HepG2 (cell line): ENCODE data around the gene TSC22D4. TPM values are rescaled to one million over a fixed set of nuclear protein-coding genes. Genes with fewer than 3 reads are reported as not detected.

Source experiments
- ARID2 ChIP-seq: sonication (generic); formaldehyde crosslinking; IDR thresholded peaks from 2 replicates; pipeline ENCODE4 v1.8.1; 2022; ENCODE audit warnings: mild to moderate bottlenecking, missing genetic modification reagents, borderline replicate concordance
- FUBP1 ChIP-seq: sonication (generic); formaldehyde crosslinking; IDR thresholded peaks from 2 replicates; pipeline ENCODE4 v1.5.1; 2020; ENCODE audit warnings: missing genetic modification reagents, mild to moderate bottlenecking, borderline replicate concordance
- GATA4 ChIP-seq: sonication (generic); IDR thresholded peaks from 2 replicates; pipeline ENCODE4 v1.6.1; 2016; ENCODE audit warnings: antibody characterized with exemption, low read depth, borderline replicate concordance
- KDM6A ChIP-seq: IDR thresholded peaks from 2 replicates; pipeline ENCODE4 v1.6.1; 2016; ENCODE audit warnings: low read depth
- MED8 ChIP-seq: sonication (generic); formaldehyde crosslinking; IDR thresholded peaks from 2 replicates; pipeline ENCODE4 v1.8.1; 2023; ENCODE audit warnings: mild to moderate bottlenecking, missing genetic modification reagents; ENCODE audit not compliant: insufficient replicate concordance
- NCOA5 ChIP-seq: sonication (generic); formaldehyde crosslinking; IDR thresholded peaks from 2 replicates; pipeline ENCODE4 v1.4.0; 2020; ENCODE audit warnings: missing genetic modification reagents
- PITX1 ChIP-seq: sonication (generic); formaldehyde crosslinking; IDR thresholded peaks from 2 replicates; pipeline ENCODE4 v1.5.1; 2020; ENCODE audit warnings: mild to moderate bottlenecking, missing genetic modification reagents
- PRDM10 ChIP-seq: sonication (generic); formaldehyde crosslinking; IDR thresholded peaks from 2 replicates; pipeline ENCODE4 v1.4.0; 2020; ENCODE audit warnings: low read depth, missing genetic modification reagents
- REXO4 ChIP-seq: sonication (generic); formaldehyde crosslinking; IDR thresholded peaks from 2 replicates; pipeline ENCODE4 v1.8.0; 2022; ENCODE audit warnings: missing genetic modification reagents, mild to moderate bottlenecking, borderline replicate concordance
- THAP7 ChIP-seq: sonication (generic); formaldehyde crosslinking; IDR thresholded peaks from 2 replicates; pipeline ENCODE4 v1.8.1; 2023; ENCODE audit warnings: mild to moderate bottlenecking, missing genetic modification reagents
- TRAFD1 ChIP-seq: sonication (generic); formaldehyde crosslinking; IDR thresholded peaks from 2 replicates; pipeline ENCODE4 v1.5.1; 2020; ENCODE audit warnings: missing genetic modification reagents, mild to moderate bottlenecking, borderline replicate concordance
- ZNF138 ChIP-seq: sonication (generic); formaldehyde crosslinking; IDR thresholded peaks from 2 replicates; pipeline ENCODE4 v1.5.0; 2020; ENCODE audit warnings: mild to moderate bottlenecking, low read depth, missing genetic modification reagents
- ZNF609 ChIP-seq: sonication (generic); formaldehyde crosslinking; IDR thresholded peaks from 2 replicates; pipeline ENCODE4 v1.4.0; 2020; ENCODE audit warnings: mild to moderate bottlenecking, missing genetic modification reagents, borderline replicate concordance
- ZNF614 ChIP-seq: IDR thresholded peaks from 2 replicates; pipeline ENCODE4 v1.6.1; 2018; ENCODE audit warnings: missing biosample characterization, missing genetic modification reagents, inconsistent platforms, borderline replicate concordance
- polyA plus RNA-seq, 8 experiments: library from polyadenylated mRNA; depleted of rRNA in 3 of 8; stranded (reverse) in 7 of 8; unstranded in 1 of 8; fragments of >200 nt; fragmentation: Illumina TruSeq in 4 of 8; extraction: Trizol in 4 of 8; gene quantifications; 2 replicates each; pipeline versions ENCODE4 v1.2.1 to v1.2.3, GENCODE V29; 2011 to 2016; ENCODE audit warnings: low read depth in 4 of 8, missing spikeins in 1 of 8, mixed read lengths in 1 of 8; ENCODE audit not compliant: insufficient read depth in 1 of 8
- total RNA-seq, 5 experiments: library from RNA; depleted of rRNA; stranded (reverse); fragments of >200 nt; fragmentation: Illumina TruSeq; extraction: Trizol; gene quantifications; 2 replicates each; pipeline ENCODE4 v1.2.3, GENCODE V29; 2016; ENCODE audit warnings: low read depth in 1 of 5

TSC22D4 gene
- total and polyA plus RNA-seq, 2 of the 13 experiments (the other 11 are each of a cell fraction or from before 2014, with no cell fraction given), result 7.7 to 8.7 TPM

- TF ChIP-seq ZNF609 (CRISPR knock-in tag), result peak; percentile 9; the same call in 1 of the 2 replicates
- TF ChIP-seq TRAFD1 (CRISPR knock-in tag), result no peak
- TF ChIP-seq GATA4, result no peak; the same call in 1 of the 2 replicates
- TF ChIP-seq ZNF614 (CRISPR knock-in tag), result no peak; the same call in 1 of the 2 replicates
- TF ChIP-seq PITX1 (CRISPR knock-in tag), result peak; percentile 45; the same call in 1 of the 2 replicates
- no peak for TF ChIP-seq FUBP1 (CRISPR knock-in tag)
- no peak; the same call in 1 of the 2 replicates for TF ChIP-seq ZNF138 (CRISPR knock-in tag)
- TF ChIP-seq ARID2, result peak; percentile 14; the same call in 1 of the 2 replicates
- TF ChIP-seq PRDM10 (CRISPR knock-in tag), result no peak
- no peak for TF ChIP-seq REXO4 (CRISPR knock-in tag)
- TF ChIP-seq NCOA5 (CRISPR knock-in tag), result no peak
- TF ChIP-seq KDM6A, result no peak; the same call in 1 of the 2 replicates
- no peak for TF ChIP-seq MED8
- no peak for TF ChIP-seq THAP7 (CRISPR knock-in tag)
Measured at GRCh38 chr7:100428967-100429636, 49.9 kb downstream of the TSC22D4 start (continued).
